GM21717 (cell line): ENCODE results near the gene C1QTNF5.

Source experiments
- ATAC-seq: cut with Tn5 transposase; IDR thresholded peaks from one replicate; pipeline ENCODE4 v1.9.1; 2021; ENCODE audit warnings: mild to moderate bottlenecking, moderate library complexity; ENCODE audit not compliant: unreplicated experiment

Gene C1QTNF5

GRCh38 chr11:119318240-119319135, 22.2 kb downstream of the C1QTNF5 start:
- ATAC-seq = no peak

- no peak for ATAC-seq
Measured at GRCh38 chr11:119317592-119318239, 23.0 kb downstream of the C1QTNF5 start.

GRCh38 chr11:119316729-119317591, 23.7 kb downstream of the C1QTNF5 start, which contains the start of gene MCAM:
Gene MCAM (minus strand): TSS chr11:119317130. CDS start chr11:119317101, 29 bp downstream.
- no peak for ATAC-seq

GRCh38 chr11:119316016-119316728, 24.5 kb downstream of the C1QTNF5 start:
- no peak for ATAC-seq

- no peak for ATAC-seq
Measured at GRCh38 chr11:119315131-119316015, 25.3 kb downstream of the C1QTNF5 start.

- no peak for ATAC-seq
Measured at GRCh38 chr11:119314726-119315125, 26.0 kb downstream of the C1QTNF5 start.

- ATAC-seq = no peak
Measured at GRCh38 chr11:119310682-119311052, 30.0 kb downstream of the C1QTNF5 start.

- no peak for ATAC-seq
Measured at GRCh38 chr11:119309953-119310681, 30.6 kb downstream of the C1QTNF5 start.

- no peak for ATAC-seq
Measured at GRCh38 chr11:119309411-119309810, 31.3 kb downstream of the C1QTNF5 start.

- ATAC-seq = no peak
Measured at GRCh38 chr11:119307974-119308373, 32.7 kb downstream of the C1QTNF5 start.

- no peak for ATAC-seq
Measured at GRCh38 chr11:119307219-119307618, 33.5 kb downstream of the C1QTNF5 start.

GRCh38 chr11:119306373-119306890, 34.3 kb downstream of the C1QTNF5 start:
- no peak for ATAC-seq

- ATAC-seq = no peak
Measured at GRCh38 chr11:119305556-119306372, 34.9 kb downstream of the C1QTNF5 start.

GRCh38 chr11:119303227-119303718, 37.4 kb downstream of the C1QTNF5 start:
- no peak for ATAC-seq

GRCh38 chr11:119300198-119300964, 40.3 kb downstream of the C1QTNF5 start:
- ATAC-seq = no peak

- no peak for ATAC-seq
Measured at GRCh38 chr11:119299416-119299815, 41.3 kb downstream of the C1QTNF5 start.

GRCh38 chr11:119298726-119299125, 42.0 kb downstream of the C1QTNF5 start:
- no peak for ATAC-seq
